Activated T-helper 1 cell treated with anti-CD3 and anti-CD28 coated beads, Interleukin-12 subunit alpha, Interleukin-12 subunit beta, Interleukin-2, Interleukin-4 antibody, amounts not matched to agents 30 ng/mL and 10 ng/mL and 1 ng/mL, durations not matched to agents 14 hours and 24 hours and 36 hours (primary cell): ENCODE measurements around the gene SGIP1. TPM values are rescaled to one million over a fixed set of nuclear protein-coding genes. Genes with fewer than 3 reads are reported as not detected.

ENCODE experiments used
- DNase-seq: peaks from one replicate; pipeline ENCODE4 v3.0.0; 2021; ENCODE audit warnings: low spot score
- H3K27ac Mint-ChIP-seq: one replicate; pipeline ENCODE4 v1.8.0; 2021; ENCODE audit warnings: mild to moderate bottlenecking, mixed read lengths
- H3K27me3 Mint-ChIP-seq: one replicate; pipeline ENCODE4 v1.8.0; 2022; ENCODE audit warnings: mild to moderate bottlenecking, moderate library complexity, mixed read lengths; ENCODE audit not compliant: insufficient read depth
- H3K36me3 Mint-ChIP-seq: one replicate; pipeline ENCODE4 v1.8.0; 2021; ENCODE audit warnings: low read depth, mixed read lengths
- H3K4me1 Mint-ChIP-seq: one replicate; pipeline ENCODE4 v1.8.0; 2021; ENCODE audit warnings: low read depth, mixed read lengths
- H3K4me3 Mint-ChIP-seq: one replicate; pipeline ENCODE4 v1.8.0; 2021; ENCODE audit warnings: mild to moderate bottlenecking, moderate library complexity, mixed read lengths
- H3K9me3 Mint-ChIP-seq: one replicate; pipeline ENCODE4 v1.8.0; 2021; ENCODE audit warnings: mixed read lengths
- intact Hi-C: fragments of 100-400 bp; cut with micrococcal nuclease; formaldehyde crosslinking; loops from one replicate; pipeline ENCODE4 v1.15.1; 2024
- total RNA-seq: library from RNA; stranded (reverse); gene quantifications from 2 replicates; pipeline ENCODE4 v1.2.3, GENCODE V29; 2022

The SGIP1 gene
- total RNA-seq, 1 donor from 2014 or later, result not detected

DNA sequence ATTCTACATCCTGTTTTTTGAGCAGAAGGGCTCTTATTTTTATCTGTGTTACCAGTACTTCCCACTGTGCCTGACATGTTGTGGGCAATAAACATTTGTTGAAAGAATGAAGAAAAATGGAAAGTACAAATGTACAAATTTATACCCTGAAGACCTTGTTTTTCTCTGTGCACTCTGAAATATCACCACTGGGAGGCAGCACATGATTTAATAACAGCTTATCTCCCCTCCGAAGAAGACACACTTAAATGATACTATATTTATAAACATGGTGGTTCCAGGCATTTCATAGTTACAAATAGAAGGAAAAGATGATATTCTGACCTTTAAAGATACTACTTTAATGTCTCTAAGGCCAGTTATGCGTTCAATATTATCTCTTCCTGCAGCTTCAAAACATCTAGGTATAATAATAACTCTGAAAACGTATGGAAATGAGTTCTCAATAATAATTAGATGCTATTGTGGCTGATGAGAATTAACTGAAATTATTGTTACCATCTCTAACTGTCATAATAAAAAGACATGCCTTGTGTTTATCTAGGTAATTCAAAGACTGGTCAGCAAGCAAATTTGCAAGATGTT is 231.1 kb downstream of the SGIP1 start:
- intact Hi-C loops, result loop anchor here (1.0 to 10.0 kb wide), 9 partner anchors 23 to 736 kb away; partner anchors contain the start of genes DNAI4, MIER1 and SERBP1
- peak; percentile 20 for DNase-seq
- Mint-ChIP-seq H3K27me3 (no peaks in the 10 kb centered on the region), H3K36me3 (no peaks in the 10 kb centered on the region), H3K9me3 (no peaks in the 10 kb centered on the region), H3K4me1 (peaks cover 28% of the 10 kb centered on the region), H3K4me3 (no peak overlapping the region), H3K27ac (no peak overlapping the region)

DNA sequence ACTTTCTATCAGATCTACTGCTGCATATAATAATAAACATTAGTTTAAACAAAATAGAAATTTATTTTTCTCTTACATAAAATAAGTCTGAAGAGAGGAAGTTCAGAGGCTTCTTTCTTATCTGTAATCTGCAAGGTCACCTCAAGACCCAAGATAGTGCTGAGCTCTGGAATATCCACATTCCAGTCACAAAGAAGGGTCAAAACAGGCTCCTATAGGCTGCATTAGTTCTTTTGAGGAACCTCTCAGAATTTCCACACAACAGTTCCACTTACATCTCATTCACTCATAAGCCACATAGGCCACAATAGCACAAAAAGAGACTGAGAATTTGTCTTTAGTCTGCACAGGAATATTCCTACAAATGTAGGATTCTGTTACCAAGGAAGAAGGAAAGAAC is 233.7 kb downstream of the SGIP1 start:
- H3K4me1 Mint-ChIP-seq, result peaks cover 41% of the 10 kb centered on the region
- no peaks in the 10 kb centered on the region for H3K27me3 Mint-ChIP-seq
- no peak overlapping the region for H3K27ac Mint-ChIP-seq
- DNase-seq, result no peak
- H3K36me3 Mint-ChIP-seq, result no peaks in the 10 kb centered on the region
- H3K4me3 Mint-ChIP-seq, result no peak overlapping the region
- intact Hi-C loops, result loop anchor here (10.0 kb wide), 1 partner anchor 667 kb away; the partner anchor contains the start of gene SERBP1
- H3K9me3 Mint-ChIP-seq, result no peaks in the 10 kb centered on the region

DNA sequence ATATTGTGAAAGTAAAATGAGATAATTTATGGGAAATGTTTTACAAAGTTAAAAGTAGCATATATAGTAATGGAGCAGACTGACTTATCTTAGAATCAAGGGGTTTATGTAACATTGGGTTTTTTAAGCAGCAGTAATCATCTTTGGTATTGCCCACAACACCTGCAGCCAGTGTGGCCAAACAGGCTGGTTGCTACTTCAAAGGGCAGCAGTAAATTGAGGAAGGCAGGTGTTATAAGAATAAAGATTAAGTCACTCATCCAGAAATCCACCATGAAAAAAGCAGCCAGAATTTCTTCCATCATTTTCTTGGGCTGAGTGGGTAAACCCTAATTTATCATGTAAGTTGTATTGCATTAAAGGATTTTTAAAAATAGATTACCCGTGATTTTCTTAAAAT is 235.0 kb downstream of the SGIP1 start:
- Mint-ChIP-seq H3K27me3 (no peaks in the 10 kb centered on the region), H3K27ac (no peak overlapping the region), H3K36me3 (no peaks in the 10 kb centered on the region), H3K4me1 (peaks cover 41% of the 10 kb centered on the region), H3K4me3 (peak overlapping the region; percentile 57), H3K9me3 (no peaks in the 10 kb centered on the region)
- intact Hi-C loops, result loop anchor here (1.0 to 10.0 kb wide), 2 partner anchors 284 to 666 kb away; partner anchors contain the start of gene SERBP1
- DNase-seq, result no peak

DNA sequence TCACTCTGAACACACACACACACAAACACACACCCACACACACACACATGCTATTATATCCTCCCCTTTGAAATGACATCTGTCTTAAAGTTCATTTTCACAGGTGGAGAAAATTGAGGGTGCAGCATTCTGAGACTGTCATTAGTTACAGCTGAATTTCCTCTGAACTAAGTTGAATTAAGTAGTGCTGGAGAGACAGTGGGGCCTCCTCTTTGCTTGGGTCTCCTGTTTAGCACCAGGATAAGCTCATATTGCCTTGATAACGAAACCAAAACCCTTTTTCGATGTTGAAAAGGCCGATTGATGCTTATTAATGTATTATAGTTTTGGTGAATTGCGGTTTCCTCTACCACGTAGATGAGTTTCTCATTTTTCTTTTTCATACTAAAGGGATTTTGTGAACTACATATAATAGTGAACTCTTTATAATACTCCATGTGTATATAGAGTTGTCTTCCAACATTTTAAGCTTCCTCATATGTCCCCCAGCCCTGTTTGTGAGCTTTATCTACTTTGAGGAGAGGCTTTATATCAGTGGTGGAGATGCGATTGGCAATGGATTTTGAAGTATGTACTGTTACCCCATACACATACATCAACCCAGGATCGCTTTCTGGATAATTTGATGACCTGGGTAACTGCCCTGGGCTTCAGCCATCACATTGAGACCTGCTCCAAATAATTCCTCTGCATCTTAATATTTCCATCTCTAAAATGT is 235.7 kb downstream of the SGIP1 start:
- intact Hi-C loops, result loop anchor here (1.0 to 10.0 kb wide), 5 partner anchors 19 to 915 kb away; partner anchors contain the start of genes GADD45A and SERBP1
- Mint-ChIP-seq H3K27ac (peak overlapping the region; percentile 54), H3K9me3 (no peaks in the 10 kb centered on the region), H3K4me3 (peak overlapping the region; percentile 57), H3K4me1 (peaks cover 40% of the 10 kb centered on the region), H3K36me3 (no peaks in the 10 kb centered on the region), H3K27me3 (peaks cover 1% of the 10 kb centered on the region)
- no peak for DNase-seq

DNA sequence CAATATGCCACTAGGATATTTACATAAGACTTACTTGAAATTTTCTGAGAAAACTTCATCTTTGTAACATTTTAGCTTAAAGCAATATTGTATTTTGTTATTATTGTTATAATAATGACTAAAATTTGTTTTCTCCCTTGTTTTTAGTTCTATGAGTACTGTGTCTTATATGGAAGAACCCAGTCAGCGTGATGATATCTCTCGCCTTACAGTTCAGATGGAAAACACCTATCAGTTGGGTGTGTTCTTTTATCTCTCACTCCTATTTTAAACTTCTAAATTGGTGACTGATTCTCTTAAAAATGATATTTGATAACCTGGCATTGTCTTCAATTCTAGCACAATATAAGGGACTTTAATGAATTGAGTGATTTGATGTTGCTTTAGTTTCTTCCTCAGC is 236.3 kb downstream of the SGIP1 start:
- Mint-ChIP-seq H3K9me3 (no peaks in the 10 kb centered on the region), H3K4me1 (peaks cover 35% of the 10 kb centered on the region), H3K36me3 (no peaks in the 10 kb centered on the region), H3K27ac (peak overlapping the region; percentile 54), H3K4me3 (peak overlapping the region; percentile 57), H3K27me3 (peaks cover 1% of the 10 kb centered on the region)
- intact Hi-C loops, result loop anchor here (1.0 to 10.0 kb wide), 3 partner anchors 18 to 915 kb away; partner anchors contain the start of gene GADD45A
- no peak for DNase-seq

DNA sequence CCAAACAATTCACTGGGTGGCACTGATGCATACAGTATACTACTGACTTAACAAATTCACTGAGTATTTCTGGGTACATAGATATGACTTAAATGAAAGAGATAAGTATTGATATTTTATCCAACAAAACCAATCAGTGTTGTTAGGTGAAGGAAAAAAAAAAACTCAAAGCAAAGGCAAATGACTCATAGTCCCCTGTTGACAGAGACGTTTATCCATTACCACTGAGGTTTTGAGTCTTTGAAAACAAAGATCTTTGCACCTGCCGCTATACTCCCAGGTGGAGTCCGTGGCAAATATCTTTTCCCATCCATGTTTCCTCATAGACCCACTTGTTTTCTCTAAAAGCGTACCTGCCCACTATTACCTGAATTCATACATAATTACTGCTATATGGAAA is 236.7 kb downstream of the SGIP1 start:
- H3K4me3 Mint-ChIP-seq, result peak overlapping the region; percentile 37

DNA sequence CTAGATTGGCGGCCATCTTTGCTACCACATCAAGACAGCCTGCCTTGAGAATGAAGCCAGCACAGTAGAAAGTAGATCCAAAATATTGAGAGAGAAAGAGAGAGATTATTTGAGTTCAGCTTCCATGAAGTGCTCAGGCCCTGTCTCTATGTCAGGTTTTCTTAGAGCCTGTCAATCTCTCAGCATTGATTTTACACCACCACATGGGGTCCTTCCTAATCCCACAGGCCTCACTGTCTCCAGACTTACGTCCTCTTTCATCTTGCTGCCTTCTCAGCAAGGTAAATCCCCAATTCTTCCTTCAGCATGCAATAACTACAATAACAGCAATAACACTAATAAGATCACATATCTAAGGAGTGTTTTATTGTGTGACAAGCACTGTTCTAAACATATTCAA is 239.3 kb downstream of the SGIP1 start:
- Mint-ChIP-seq H3K9me3 (no peaks in the 10 kb centered on the region), H3K36me3 (no peaks in the 10 kb centered on the region), H3K4me3 (no peak overlapping the region), H3K27me3 (peaks cover 8% of the 10 kb centered on the region), H3K4me1 (peaks cover 29% of the 10 kb centered on the region), H3K27ac (no peak overlapping the region)
- intact Hi-C loops, result loop anchor here (10.0 kb wide), 1 partner anchor 912 kb away; the partner anchor contains the start of gene GADD45A
- no peak for DNase-seq

More for the DNA sequence above, 236.7 kb downstream of the SGIP1 start:
- Mint-ChIP-seq H3K9me3 (no peaks in the 10 kb centered on the region), H3K36me3 (no peaks in the 10 kb centered on the region), H3K27me3 (peaks cover 2% of the 10 kb centered on the region), H3K27ac (peak overlapping the region; percentile 54), H3K4me1 (peaks cover 34% of the 10 kb centered on the region)
- intact Hi-C loops, result loop anchor here (1.0 to 10.0 kb wide), 3 partner anchors 18 to 914 kb away; partner anchors contain the start of gene GADD45A
- no peak for DNase-seq

DNA sequence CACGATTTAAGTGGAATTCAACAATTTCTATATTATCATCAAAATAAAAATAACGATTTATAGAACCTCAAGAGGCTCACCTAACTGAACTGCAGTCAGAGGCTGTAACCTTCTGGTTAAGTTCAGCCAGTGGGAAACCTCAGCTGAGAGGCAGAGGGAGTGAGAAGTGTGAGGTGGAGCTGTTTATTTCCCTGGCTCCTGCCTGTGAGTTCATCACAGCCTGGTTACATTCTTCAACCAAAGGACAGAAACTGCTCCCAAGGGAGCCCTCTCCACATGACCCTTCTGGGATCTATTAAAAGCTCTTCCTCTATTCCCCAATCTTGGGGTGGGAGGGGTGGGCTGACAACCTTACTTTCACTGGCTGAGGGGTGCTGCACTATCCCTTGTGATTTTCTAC is 240.5 kb downstream of the SGIP1 start:
- Mint-ChIP-seq H3K9me3 (no peaks in the 10 kb centered on the region), H3K36me3 (no peaks in the 10 kb centered on the region), H3K27me3 (peaks cover 10% of the 10 kb centered on the region), H3K27ac (no peak overlapping the region), H3K4me1 (peaks cover 22% of the 10 kb centered on the region), H3K4me3 (no peak overlapping the region)
- intact Hi-C loops, result loop anchor here (10.0 kb wide), 1 partner anchor 910 kb away; the partner anchor contains the start of gene GADD45A
- no peak for DNase-seq

DNA sequence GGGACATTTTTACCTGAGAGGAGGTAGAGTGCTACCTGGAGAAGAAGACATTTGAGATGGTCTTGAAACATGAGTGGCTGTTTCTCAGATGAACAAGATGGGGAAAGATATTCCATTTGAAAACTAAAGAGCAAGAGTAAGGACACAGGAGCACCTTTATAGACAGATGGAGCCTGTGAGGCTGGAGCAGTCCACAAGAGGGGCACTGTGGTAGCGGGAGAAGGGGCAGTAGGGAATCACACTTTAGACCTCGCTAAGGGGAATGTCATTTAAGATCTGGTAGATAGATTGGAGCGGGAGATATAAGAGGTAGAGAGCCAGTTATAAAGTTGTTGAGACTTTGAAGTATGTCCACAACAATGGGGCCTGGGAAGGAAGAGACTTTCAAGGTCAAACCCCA is 241.7 kb downstream of the SGIP1 start:
- Mint-ChIP-seq H3K4me3 (no peak overlapping the region), H3K27ac (no peak overlapping the region), H3K27me3 (peaks cover 12% of the 10 kb centered on the region), H3K36me3 (no peaks in the 10 kb centered on the region), H3K9me3 (no peaks in the 10 kb centered on the region), H3K4me1 (peaks cover 14% of the 10 kb centered on the region)
- intact Hi-C loops, result loop anchor here (10.0 kb wide), 1 partner anchor 909 kb away; the partner anchor contains the start of gene GADD45A
- DNase-seq, result no peak

DNA sequence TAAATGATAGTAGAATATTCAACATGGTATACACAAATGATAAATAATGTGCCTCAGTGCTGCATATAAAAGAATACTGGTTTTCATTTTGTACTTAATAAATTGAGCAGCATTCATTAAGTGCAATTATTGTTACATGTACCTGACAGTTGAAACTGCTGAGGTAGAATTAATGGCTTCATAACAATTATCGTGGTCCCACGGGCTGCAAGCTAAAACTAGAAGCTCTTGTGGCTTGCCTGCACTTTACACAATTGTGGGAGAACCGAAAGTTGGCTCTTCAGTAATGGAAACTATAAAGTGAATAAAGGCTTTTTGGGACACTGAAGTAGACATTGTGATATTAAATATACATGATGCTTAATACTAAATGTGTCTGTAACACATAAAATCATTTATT is 243.9 kb downstream of the SGIP1 start:
- H3K9me3 Mint-ChIP-seq, result no peaks in the 10 kb centered on the region
- no peak overlapping the region for H3K4me3 Mint-ChIP-seq
- H3K4me1 Mint-ChIP-seq, result peaks cover 7% of the 10 kb centered on the region
- no peak for DNase-seq
- H3K27me3 Mint-ChIP-seq, result peaks cover 14% of the 10 kb centered on the region
- no peaks in the 10 kb centered on the region for H3K36me3 Mint-ChIP-seq
- H3K27ac Mint-ChIP-seq, result no peak overlapping the region
- intact Hi-C loops, result loop anchor here (10.0 kb wide), 1 partner anchor 907 kb away; the partner anchor contains the start of gene GADD45A

DNA sequence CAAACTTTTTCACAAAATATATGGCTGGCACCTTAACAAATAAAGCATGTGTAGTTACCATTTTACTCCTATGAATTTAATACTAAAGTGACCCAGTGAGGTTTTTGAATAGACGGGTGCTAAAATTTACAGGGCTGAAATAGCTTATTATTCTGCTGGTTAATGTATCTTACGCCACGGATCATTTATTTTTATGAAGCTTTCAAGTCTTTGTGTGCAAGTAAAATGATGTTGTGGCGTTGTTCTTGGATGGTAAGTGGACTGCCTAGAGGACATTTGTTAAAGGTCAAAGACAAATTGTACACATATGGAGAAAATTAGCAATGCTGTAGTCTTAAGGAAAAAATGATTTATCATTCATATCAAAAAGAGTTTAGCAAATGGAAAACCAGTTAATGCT is 244.3 kb downstream of the SGIP1 start:
- H3K4me1 Mint-ChIP-seq, result peaks cover 7% of the 10 kb centered on the region
- no peak for DNase-seq
- intact Hi-C loops, result loop anchor here (10.0 kb wide), 1 partner anchor 907 kb away; the partner anchor contains the start of gene GADD45A
- H3K27ac Mint-ChIP-seq, result no peak overlapping the region
- H3K27me3 Mint-ChIP-seq, result peaks cover 14% of the 10 kb centered on the region
- no peaks in the 10 kb centered on the region for H3K9me3 Mint-ChIP-seq
- H3K4me3 Mint-ChIP-seq, result no peak overlapping the region
- no peaks in the 10 kb centered on the region for H3K36me3 Mint-ChIP-seq

DNA sequence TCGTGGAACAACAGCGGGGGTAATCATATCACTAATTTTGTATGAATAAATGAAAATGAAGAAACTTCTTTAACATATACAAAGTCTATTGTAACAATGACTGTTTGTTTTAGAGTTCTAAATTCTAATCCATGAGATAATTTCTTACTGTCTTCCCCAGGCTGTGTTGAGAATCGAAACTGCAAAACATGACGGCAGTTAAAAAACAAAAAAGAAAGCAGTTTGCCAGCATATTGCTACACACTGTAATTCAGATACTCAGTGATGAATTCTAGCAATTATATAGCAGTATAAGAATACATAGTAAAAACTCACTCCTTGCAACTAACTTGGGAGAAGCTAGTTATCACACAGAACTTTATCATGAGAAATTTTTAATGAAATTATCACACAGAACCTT is 245.0 kb downstream of the SGIP1 start:
- Mint-ChIP-seq H3K27ac (no peak overlapping the region), H3K27me3 (peaks cover 14% of the 10 kb centered on the region), H3K9me3 (no peaks in the 10 kb centered on the region), H3K36me3 (no peaks in the 10 kb centered on the region), H3K4me3 (no peak overlapping the region), H3K4me1 (peaks cover 7% of the 10 kb centered on the region)
- DNase-seq, result no peak
- intact Hi-C loops, result loop anchor here (10.0 kb wide), 1 partner anchor 906 kb away; the partner anchor contains the start of gene GADD45A
